Spleen (tissue), 11 donors: ENCODE data around the gene KANK3. TPM values are rescaled to one million over a fixed set of nuclear protein-coding genes. Genes with fewer than 3 reads are reported as not detected.

Experiments used
- DNase-seq: peaks from one replicate; pipeline ENCODE4 v3.0.0-alpha.2; 2020
- H3K27ac ChIP-seq, 8 donors: fragments of 200-600 bp; sonication (generic) in 7 of 8; 1 replicate in 4 of 8; 2 replicates in 4 of 8; pipeline versions ENCODE4 v1.5.0 to v1.8.0; 2016 to 2021; ENCODE audit warnings: inconsistent platforms in 4 of 8, mild to moderate bottlenecking in 4 of 8, moderate library complexity in 1 of 8
- H3K27me3 ChIP-seq, 7 donors: fragments of 200-600 bp; sonication (generic) in 6 of 7; replicated peaks in 1 of 7; 1 replicate in 4 of 7; 2 replicates in 3 of 7; pipeline versions ENCODE4 v1.5.0 to v1.8.0; 2016 to 2021; ENCODE audit warnings: inconsistent platforms in 3 of 7, mild to moderate bottlenecking in 1 of 7
- H3K36me3 ChIP-seq, 6 donors: fragments of 200-600 bp; sonication (generic) in 5 of 6; 1 replicate in 4 of 6; 2 replicates in 2 of 6; pipeline versions ENCODE4 v1.5.0 to v1.8.0; 2016 to 2021; ENCODE audit warnings: inconsistent platforms in 2 of 6
- H3K4me1 ChIP-seq, 6 donors: fragments of 200-600 bp; sonication (generic) in 5 of 6; 1 replicate in 3 of 6; 2 replicates in 3 of 6; pipeline versions ENCODE4 v1.5.0 to v1.8.0; 2016 to 2021; ENCODE audit warnings: inconsistent platforms in 3 of 6
- H3K4me3 ChIP-seq, 8 donors: fragments of 200-600 bp; sonication (generic) in 7 of 8; 1 replicate in 4 of 8; 2 replicates in 4 of 8; pipeline versions ENCODE4 v1.5.0 to v1.8.0; 2016 to 2021; ENCODE audit warnings: inconsistent platforms in 4 of 8, mild to moderate bottlenecking in 4 of 8, moderate library complexity in 2 of 8
- H3K9me3 ChIP-seq, 8 donors: fragments of 200-600 bp; sonication (generic) in 7 of 8; 1 replicate in 4 of 8; 2 replicates in 4 of 8; pipeline versions ENCODE4 v1.5.0 to v1.8.0; 2016 to 2021; ENCODE audit warnings: inconsistent platforms in 4 of 8
- CTCF ChIP-seq, 11 experiments: fragments of 200-600 bp in 7 of 11; fragments of 450-650 bp in 4 of 11; sonication (generic) in 4 of 11; IDR thresholded peaks in 8 of 11; conservative IDR thresholded peaks in 3 of 11; 1 replicate in 7 of 11; 2 replicates in 4 of 11; pipeline versions ENCODE4 v1.4.0 to v1.8.0; 2016 to 2021; ENCODE audit warnings: antibody characterized with exemption in 11 of 11, inconsistent platforms in 4 of 11, mild to moderate bottlenecking in 1 of 11
- POLR2A ChIP-seq, 3 donors: fragments of 450-650 bp; IDR thresholded peaks; one replicate each; pipeline ENCODE4 v1.5.1; 2017; ENCODE audit warnings: antibody characterized with exemption in 3 of 3, mild to moderate bottlenecking in 1 of 3
- POLR2AphosphoS5 ChIP-seq, 3 donors: sonication (generic); formaldehyde crosslinking; IDR thresholded peaks; one replicate each; pipeline ENCODE4 v1.5.1; 2017; ENCODE audit warnings: antibody characterized with exemption in 3 of 3
- WGBS, 5 donors: extraction: QIAGEN DNeasy Blood & Tissue Kit in 3 of 5; methylation state at CpG; one replicate each; pipeline versions ENCODE4 v1.1.5 to v1.1.7; 2013 to 2018; 5-methylcytosine and 5-hydroxymethylcytosine counted together
- intact Hi-C: fragments of 100-400 bp; cut with DNase I; formaldehyde crosslinking; loops from one replicate; pipeline ENCODE4 v1.15.0; 2023; ENCODE audit warnings: low total_unique reads
- polyA plus RNA-seq, 3 donors: library from polyadenylated mRNA; stranded (reverse); fragments of 200-250 nt; gene quantifications; one replicate each; pipeline ENCODE4 v1.2.1, GENCODE V29; 2013
- total RNA-seq, 7 donors: library from RNA; depleted of rRNA in 3 of 7; stranded (reverse); fragments of >200 nt in 3 of 7; fragmentation: NEBNext Ultra II Directional in 4 of 7; extraction: Animal tissue kit (Norgen Biotek cat#: 25700) in 4 of 7; gene quantifications; one replicate each; pipeline versions ENCODE4 v1.1.0 to v1.2.1, GENCODE V29; 2016 to 2021
- donor health status: healthy with polysubstance abuse.
- donor health status: DM: no; HTN: no; CAD: no; lungs with moderate emphysema.
- donor health status: DM: no; HTN: no; CAD: no.
- donor health status: Bipolar disorder and iron deficiency.
- donor health status: healthy.
- donor health status: DM: no; HTN: no; CAD: no.
- donor health status: DM: yes; HTN: yes; CAD: no.

The KANK3 gene
- total and polyA plus RNA-seq, 10 donors, result 14.0 to 84.6 (median 52.8) TPM

GRCh38 chr19:8334458-8335342, 8.4 kb downstream of the KANK3 start:
- no peaks in the 10 kb centered on the region for H3K9me3 ChIP-seq
- TF ChIP-seq POLR2A (IDR thresholded peaks at IDR 0.05), result no peak
- TF ChIP-seq CTCF (IDR thresholded peaks at IDR 0.05 in 8 of 11, conservative IDR thresholded peaks at IDR 0.05 in 3 of 11), result no peak
- no peak for TF ChIP-seq POLR2AphosphoS5 (IDR thresholded peaks at IDR 0.05)
- peaks cover 0 to 49% (median 5%) of the 10 kb centered on the region in 6 donors for H3K36me3 ChIP-seq
- peak overlapping the region in 1 of 8 donors; percentile 11 for H3K27ac ChIP-seq
- intact Hi-C loops, result no loop called here
- peak overlapping the region in 6 of 8 donors; percentile 22 to 71 (median 37) for H3K4me3 ChIP-seq
- H3K27me3 ChIP-seq, result peaks cover 5 to 58% (median 36%) of the 10 kb centered on the region in 7 donors
- H3K4me1 ChIP-seq, result peaks cover 4 to 68% (median 45%) of the 10 kb centered on the region in 6 donors
- 14 to 33% (median 27%) methylated on average over 46 to 117 of the region's 117 CpGs for WGBS, 5 donors
- peak; percentile 77 for DNase-seq

GRCh38 chr19:8333767-8334457, 9.2 kb downstream of the KANK3 start:
- Histone ChIP-seq H3K36me3 (peaks cover 0 to 54% (median 5%) of the 10 kb centered on the region in 6 donors), H3K27ac (no peak overlapping the region), H3K4me1 (peaks cover 4 to 60% (median 41%) of the 10 kb centered on the region in 6 donors), H3K4me3 (peak overlapping the region in 2 of 8 donors; percentile 42 to 71), H3K9me3 (no peaks in the 10 kb centered on the region), H3K27me3 (peaks cover 5 to 58% (median 36%) of the 10 kb centered on the region in 7 donors)
- no peak for TF ChIP-seq POLR2AphosphoS5 (IDR thresholded peaks at IDR 0.05)
- peak; percentile 54 for DNase-seq
- intact Hi-C loops, result no loop called here
- 20 to 58% (median 40%) methylated on average over 32 to 48 of the region's 48 CpGs for WGBS, 5 donors

- peak; percentile 62 for DNase-seq
- TF ChIP-seq CTCF (IDR thresholded peaks at IDR 0.05 in 8 of 11, conservative IDR thresholded peaks at IDR 0.05 in 3 of 11) (no peak), POLR2AphosphoS5 (IDR thresholded peaks at IDR 0.05) (peak in 2 of 3 donors; percentile 36 to 38), POLR2A (IDR thresholded peaks at IDR 0.05) (no peak)
- peaks cover 4 to 56% (median 39%) of the 10 kb centered on the region in 6 donors for H3K4me1 ChIP-seq
- no peaks in the 10 kb centered on the region for H3K9me3 ChIP-seq
- H3K27ac ChIP-seq, result peak overlapping the region in 1 of 8 donors; percentile 7
- H3K4me3 ChIP-seq, result no peak overlapping the region
- intact Hi-C loops, result no loop called here
- WGBS, 5 donors, result 35 to 60% (median 41%) methylated on average over 29 to 52 of the region's 52 CpGs
- peaks cover 5 to 56% (median 36%) of the 10 kb centered on the region in 7 donors for H3K27me3 ChIP-seq
- peaks cover 0 to 60% (median 5%) of the 10 kb centered on the region in 6 donors for H3K36me3 ChIP-seq
Observed at GRCh38 chr19:8332976-8333766, 9.9 kb downstream of the KANK3 start.

- TF ChIP-seq POLR2AphosphoS5 (IDR thresholded peaks at IDR 0.05) (peak in 1 of 3 donors; percentile 6), CTCF (IDR thresholded peaks at IDR 0.05 in 8 of 11, conservative IDR thresholded peaks at IDR 0.05 in 3 of 11) (no peak), POLR2A (IDR thresholded peaks at IDR 0.05) (no peak)
- Histone ChIP-seq H3K36me3 (peaks cover 0 to 74% (median 5%) of the 10 kb centered on the region in 6 donors), H3K27me3 (peaks cover 5 to 38% (median 32%) of the 10 kb centered on the region in 7 donors), H3K27ac (no peak overlapping the region), H3K9me3 (no peaks in the 10 kb centered on the region), H3K4me3 (no peak overlapping the region), H3K4me1 (peaks cover 4 to 38% (median 30%) of the 10 kb centered on the region in 6 donors)
- intact Hi-C loops, result no loop called here
- peak; percentile 46 for DNase-seq
- WGBS, 5 donors, result 76 to 91% (median 84%) methylated on average over 7 to 8 of the region's 8 CpGs
Observed at GRCh38 chr19:8331263-8331845, 11.7 kb downstream of the KANK3 start.
